ENCODE data around the gene SRRM2.

SRRM2 gene

DNA sequence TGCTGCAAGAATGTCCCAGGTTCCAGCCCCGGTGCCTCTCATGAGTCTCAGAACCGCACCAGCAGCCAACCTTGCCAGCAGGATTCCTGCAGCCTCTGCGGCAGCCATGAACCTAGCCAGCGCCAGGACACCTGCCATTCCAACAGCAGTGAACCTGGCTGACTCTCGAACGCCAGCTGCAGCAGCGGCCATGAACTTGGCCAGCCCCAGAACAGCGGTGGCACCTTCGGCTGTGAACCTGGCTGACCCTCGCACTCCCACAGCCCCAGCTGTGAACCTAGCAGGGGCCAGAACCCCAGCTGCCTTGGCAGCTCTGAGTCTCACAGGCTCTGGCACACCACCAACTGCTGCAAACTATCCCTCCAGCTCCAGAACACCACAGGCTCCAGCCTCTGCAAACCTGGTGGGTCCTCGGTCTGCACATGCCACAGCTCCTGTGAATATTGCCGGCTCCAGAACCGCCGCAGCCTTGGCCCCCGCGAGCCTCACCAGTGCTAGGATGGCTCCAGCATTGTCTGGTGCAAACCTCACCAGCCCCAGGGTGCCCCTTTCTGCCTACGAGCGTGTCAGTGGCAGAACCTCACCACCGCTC lies 14.8 kb downstream of the SRRM2 start:
- H3K36me3 ChIP-seq (ENCODE audit: control insufficient read depth in 1 of 2, insufficient read depth in 2 of 2, low read length in 2 of 2) = peaks cover 92 to 100% of the 10 kb centered on the region in 2 donors
- no peaks in the 10 kb centered on the region for H3K9me3 ChIP-seq (ENCODE audit: control insufficient read depth in 1 of 2, low read length in 2 of 2)
- H3K4me3 ChIP-seq (ENCODE audit: low read depth in 1 of 2, low read length in 2 of 2) = no peak overlapping the region
- no peaks in the 10 kb centered on the region for H3K27me3 ChIP-seq (ENCODE audit: low read depth, low read length)
- H3K27ac ChIP-seq (ENCODE audit: low read length) = no peak overlapping the region
- peaks cover 0 to 16% of the 10 kb centered on the region in 2 donors for H3K4me1 ChIP-seq (ENCODE audit: control insufficient read depth in 1 of 2, insufficient read depth in 2 of 2, low read length in 2 of 2)

DNA sequence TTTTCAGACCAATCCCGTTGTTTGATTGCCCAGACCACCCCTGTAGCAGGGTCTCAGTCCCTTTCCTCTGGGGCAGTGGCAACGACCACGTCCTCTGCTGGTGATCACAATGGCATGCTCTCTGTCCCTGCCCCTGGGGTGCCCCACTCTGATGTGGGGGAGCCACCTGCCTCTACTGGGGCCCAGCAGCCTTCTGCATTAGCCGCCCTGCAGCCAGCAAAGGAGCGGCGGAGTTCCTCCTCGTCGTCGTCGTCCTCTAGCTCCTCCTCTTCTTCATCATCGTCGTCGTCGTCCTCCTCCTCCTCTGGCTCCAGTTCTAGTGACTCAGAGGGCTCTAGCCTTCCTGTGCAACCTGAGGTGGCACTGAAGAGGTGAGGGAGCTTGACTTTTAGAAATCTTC lies 15.5 kb downstream of the SRRM2 start:
- Histone ChIP-seq H3K9me3 (ENCODE audit: control insufficient read depth in 1 of 2, low read length in 2 of 2) (no peaks in the 10 kb centered on the region), H3K27me3 (ENCODE audit: low read depth, low read length) (no peaks in the 10 kb centered on the region), H3K4me1 (ENCODE audit: control insufficient read depth in 1 of 2, insufficient read depth in 2 of 2, low read length in 2 of 2) (peaks cover 0 to 16% of the 10 kb centered on the region in 2 donors), H3K4me3 (ENCODE audit: low read depth in 1 of 2, low read length in 2 of 2) (no peak overlapping the region), H3K27ac (ENCODE audit: low read length) (no peak overlapping the region), H3K36me3 (ENCODE audit: control insufficient read depth in 1 of 2, insufficient read depth in 2 of 2, low read length in 2 of 2) (peaks cover 87 to 97% of the 10 kb centered on the region in 2 donors)

GRCh38 chr16:2768403-2769089 lies 16.1 kb downstream of the SRRM2 start:
- no peaks in the 10 kb centered on the region for H3K9me3 ChIP-seq (ENCODE audit: control insufficient read depth in 1 of 2, low read length in 2 of 2)
- no peak overlapping the region for H3K27ac ChIP-seq (ENCODE audit: low read length)
- H3K4me1 ChIP-seq (ENCODE audit: control insufficient read depth in 1 of 2, insufficient read depth in 2 of 2, low read length in 2 of 2) = peaks cover 0 to 16% of the 10 kb centered on the region in 2 donors
- no peaks in the 10 kb centered on the region for H3K27me3 ChIP-seq (ENCODE audit: low read depth, low read length)
- H3K4me3 ChIP-seq (ENCODE audit: low read depth in 1 of 2, low read length in 2 of 2) = no peak overlapping the region
- peaks cover 80 to 97% of the 10 kb centered on the region in 2 donors for H3K36me3 ChIP-seq (ENCODE audit: control insufficient read depth in 1 of 2, insufficient read depth in 2 of 2, low read length in 2 of 2)

DNA sequence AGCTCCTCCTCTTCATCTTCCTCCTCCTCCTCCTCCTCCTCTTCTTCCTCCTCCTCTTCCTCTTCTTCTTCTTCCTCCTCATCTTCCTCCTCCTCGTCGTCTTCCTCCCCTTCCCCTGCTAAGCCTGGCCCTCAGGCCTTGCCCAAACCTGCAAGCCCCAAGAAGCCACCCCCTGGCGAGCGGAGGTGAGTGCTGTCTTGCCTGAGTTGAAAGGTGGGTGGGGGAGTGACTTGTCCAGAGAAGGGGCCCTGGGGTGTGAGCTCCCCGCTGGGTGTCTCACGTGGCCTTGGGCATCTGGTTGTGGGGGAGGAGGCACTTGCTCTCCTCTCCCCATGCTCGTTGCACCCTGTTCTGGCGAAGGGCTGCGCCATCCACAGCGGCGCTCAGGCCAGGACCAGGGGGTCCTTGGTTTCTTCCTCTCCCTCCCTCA lies 16.7 kb downstream of the SRRM2 start:
- no peaks in the 10 kb centered on the region for H3K27me3 ChIP-seq (ENCODE audit: low read depth, low read length)
- H3K36me3 ChIP-seq (ENCODE audit: control insufficient read depth in 1 of 2, insufficient read depth in 2 of 2, low read length in 2 of 2) = peaks cover 74 to 96% of the 10 kb centered on the region in 2 donors
- no peaks in the 10 kb centered on the region for H3K9me3 ChIP-seq (ENCODE audit: control insufficient read depth in 1 of 2, low read length in 2 of 2)
- H3K27ac ChIP-seq (ENCODE audit: low read length) = no peak overlapping the region
- peaks cover 0 to 16% of the 10 kb centered on the region in 2 donors for H3K4me1 ChIP-seq (ENCODE audit: control insufficient read depth in 1 of 2, insufficient read depth in 2 of 2, low read length in 2 of 2)
- no peak overlapping the region for H3K4me3 ChIP-seq (ENCODE audit: low read depth in 1 of 2, low read length in 2 of 2)

DNA sequence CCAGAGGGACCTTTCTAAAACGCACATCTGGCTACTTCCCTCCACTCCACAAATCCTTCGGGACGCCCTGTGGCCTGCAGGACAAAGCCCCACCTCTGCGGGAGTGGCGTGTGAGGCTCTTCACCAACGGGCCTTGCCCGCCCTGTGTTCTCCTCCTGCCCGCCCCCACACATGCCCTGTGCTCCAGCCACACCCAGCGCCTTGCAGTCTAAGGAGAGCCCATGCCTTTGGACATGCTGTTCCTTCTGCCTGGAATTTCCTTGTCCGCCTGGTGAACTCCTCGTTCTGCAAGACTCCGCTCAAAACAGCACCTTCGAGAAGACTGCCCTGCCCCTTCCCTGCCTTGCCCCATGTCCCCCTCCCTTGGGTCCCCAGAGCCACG lies 17.2 kb downstream of the SRRM2 start:
- H3K9me3 ChIP-seq (ENCODE audit: control insufficient read depth in 1 of 2, low read length in 2 of 2) = no peaks in the 10 kb centered on the region
- no peaks in the 10 kb centered on the region for H3K27me3 ChIP-seq (ENCODE audit: low read depth, low read length)
- no peak overlapping the region for H3K4me3 ChIP-seq (ENCODE audit: low read depth in 1 of 2, low read length in 2 of 2)
- H3K4me1 ChIP-seq (ENCODE audit: control insufficient read depth in 1 of 2, insufficient read depth in 2 of 2, low read length in 2 of 2) = peaks cover 0 to 20% of the 10 kb centered on the region in 2 donors
- no peak overlapping the region for H3K27ac ChIP-seq (ENCODE audit: low read length)
- H3K36me3 ChIP-seq (ENCODE audit: control insufficient read depth in 1 of 2, insufficient read depth in 2 of 2, low read length in 2 of 2) = peaks cover 69 to 96% of the 10 kb centered on the region in 2 donors

DNA sequence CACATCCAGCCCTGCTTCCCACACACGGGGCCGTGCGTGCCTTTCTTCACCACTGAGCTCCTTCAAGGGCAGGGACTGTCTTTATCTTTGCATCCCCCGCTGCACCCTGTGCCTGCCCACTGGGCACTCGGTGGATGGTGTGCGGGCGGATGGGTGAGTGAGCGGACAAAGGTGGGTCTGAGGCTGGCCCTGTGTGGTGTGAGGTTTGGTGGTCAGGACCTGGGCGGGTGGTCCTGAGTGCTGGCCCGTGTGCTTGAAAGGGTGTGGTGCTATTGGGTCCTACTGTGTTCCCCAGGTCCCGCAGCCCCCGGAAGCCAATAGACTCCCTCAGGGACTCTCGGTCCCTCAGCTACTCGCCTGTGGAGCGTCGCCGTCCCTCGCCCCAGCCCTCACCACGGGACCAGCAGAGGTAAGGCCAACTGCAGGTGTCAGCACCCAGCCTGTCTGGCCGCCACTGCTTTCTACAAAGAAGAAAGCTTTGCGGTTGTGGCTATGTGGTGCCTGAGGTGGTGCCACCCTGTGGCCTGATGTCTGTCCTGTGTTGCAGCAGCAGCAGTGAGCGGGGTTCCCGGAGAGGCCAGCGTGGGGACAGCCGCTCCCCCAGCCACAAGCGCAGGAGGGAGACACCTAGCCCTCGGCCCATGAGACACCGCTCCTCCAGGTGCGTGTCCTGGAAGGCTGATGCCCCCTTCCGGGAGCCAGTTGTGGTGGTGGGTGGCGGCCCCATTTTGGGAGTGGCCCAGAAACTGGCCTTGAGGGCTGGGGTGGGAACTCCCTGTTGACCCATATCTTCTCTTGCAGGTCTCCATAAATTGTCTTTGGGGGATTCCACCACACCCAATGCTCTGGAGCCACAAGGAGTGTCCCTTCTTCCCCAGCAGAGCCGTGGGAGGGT lies 17.9 kb downstream of the SRRM2 start:
- Histone ChIP-seq H3K4me1 (ENCODE audit: control insufficient read depth in 1 of 2, insufficient read depth in 2 of 2, low read length in 2 of 2) (peaks cover 0 to 22% of the 10 kb centered on the region in 2 donors), H3K4me3 (ENCODE audit: low read depth in 1 of 2, low read length in 2 of 2) (no peak overlapping the region), H3K36me3 (ENCODE audit: control insufficient read depth in 1 of 2, insufficient read depth in 2 of 2, low read length in 2 of 2) (peaks cover 63 to 94% of the 10 kb centered on the region in 2 donors), H3K27me3 (ENCODE audit: low read depth, low read length) (no peaks in the 10 kb centered on the region), H3K9me3 (ENCODE audit: control insufficient read depth in 1 of 2, low read length in 2 of 2) (no peaks in the 10 kb centered on the region), H3K27ac (ENCODE audit: low read length) (no peak overlapping the region)

DNA sequence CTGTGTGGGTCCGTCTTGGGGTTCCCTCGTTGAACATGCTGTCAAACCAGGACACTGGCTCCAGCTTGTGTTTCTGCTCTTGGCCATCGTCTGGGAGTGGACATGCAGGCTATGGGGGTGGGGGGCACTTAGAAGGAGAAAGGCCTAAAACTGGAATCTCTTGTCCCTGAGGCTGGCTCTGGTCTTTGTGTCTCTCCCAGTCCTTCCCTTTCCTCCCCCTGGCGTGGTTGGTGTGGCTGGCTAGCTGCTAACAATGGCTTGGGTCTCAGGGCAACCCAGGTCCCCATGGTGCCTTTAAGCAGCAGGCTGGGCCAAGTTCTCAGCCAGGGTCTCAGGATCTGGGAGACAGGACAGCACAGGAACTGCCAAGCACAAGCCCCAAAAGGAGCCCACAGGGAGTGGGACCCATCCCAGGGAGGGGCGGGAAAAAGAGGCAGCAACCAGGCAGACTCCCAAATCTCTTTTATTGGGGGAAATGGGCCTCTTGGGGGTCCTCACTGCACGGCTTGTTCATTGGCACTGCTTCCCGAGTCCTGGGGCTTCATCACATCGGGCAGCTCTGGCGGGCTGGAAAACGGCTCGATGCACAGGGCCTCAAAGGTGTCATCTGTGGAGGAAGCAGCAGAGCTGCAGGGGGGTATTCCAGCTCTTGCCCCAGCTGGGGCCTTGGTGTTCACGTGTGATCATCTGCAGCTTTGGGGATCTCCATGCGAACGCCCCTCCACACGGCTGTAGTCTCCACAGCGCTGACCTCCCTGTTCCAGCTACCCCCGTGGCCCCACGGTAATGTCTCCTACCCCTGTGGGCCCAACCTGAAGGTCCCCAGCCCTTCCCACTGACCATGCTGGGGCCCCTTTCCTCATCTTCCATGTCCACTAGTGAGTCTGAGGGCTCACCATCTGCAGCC lies 19.3 kb downstream of the SRRM2 start:
- H3K4me1 ChIP-seq (ENCODE audit: control insufficient read depth in 1 of 2, insufficient read depth in 2 of 2, low read length in 2 of 2) = peaks cover 6 to 37% of the 10 kb centered on the region in 2 donors
- no peak overlapping the region for H3K27ac ChIP-seq (ENCODE audit: low read length)
- H3K27me3 ChIP-seq (ENCODE audit: low read depth, low read length) = no peaks in the 10 kb centered on the region
- H3K9me3 ChIP-seq (ENCODE audit: control insufficient read depth in 1 of 2, low read length in 2 of 2) = no peaks in the 10 kb centered on the region
- H3K36me3 ChIP-seq (ENCODE audit: control insufficient read depth in 1 of 2, insufficient read depth in 2 of 2, low read length in 2 of 2) = peaks cover 51 to 79% of the 10 kb centered on the region in 2 donors
- no peak overlapping the region for H3K4me3 ChIP-seq (ENCODE audit: low read depth in 1 of 2, low read length in 2 of 2)

- Histone ChIP-seq H3K27me3 (ENCODE audit: low read depth, low read length) (no peaks in the 10 kb centered on the region), H3K9me3 (ENCODE audit: control insufficient read depth in 1 of 2, low read length in 2 of 2) (no peaks in the 10 kb centered on the region), H3K4me3 (ENCODE audit: low read depth in 1 of 2, low read length in 2 of 2) (no peak overlapping the region), H3K4me1 (ENCODE audit: control insufficient read depth in 1 of 2, insufficient read depth in 2 of 2, low read length in 2 of 2) (peaks cover 6 to 34% of the 10 kb centered on the region in 2 donors), H3K27ac (ENCODE audit: low read length) (no peak overlapping the region), H3K36me3 (ENCODE audit: control insufficient read depth in 1 of 2, insufficient read depth in 2 of 2, low read length in 2 of 2) (peaks cover 35 to 63% of the 10 kb centered on the region in 2 donors)
Observed at GRCh38 chr16:2773188-2773968, 20.9 kb downstream of the SRRM2 start.

GRCh38 chr16:2774161-2774891 lies 21.9 kb downstream of the SRRM2 start:
- Histone ChIP-seq H3K4me1 (ENCODE audit: control insufficient read depth in 1 of 2, insufficient read depth in 2 of 2, low read length in 2 of 2) (peaks cover 6 to 40% of the 10 kb centered on the region in 2 donors), H3K27ac (ENCODE audit: low read length) (no peak overlapping the region)

More at GRCh38 chr16:2774161-2774891, 21.9 kb downstream of the SRRM2 start:
- Histone ChIP-seq H3K36me3 (ENCODE audit: control insufficient read depth in 1 of 2, insufficient read depth in 2 of 2, low read length in 2 of 2) (peaks cover 29 to 53% of the 10 kb centered on the region in 2 donors), H3K9me3 (ENCODE audit: control insufficient read depth in 1 of 2, low read length in 2 of 2) (no peaks in the 10 kb centered on the region), H3K27me3 (ENCODE audit: low read depth, low read length) (no peaks in the 10 kb centered on the region), H3K4me3 (ENCODE audit: low read depth in 1 of 2, low read length in 2 of 2) (no peak overlapping the region)

Measured in muscle layer of duodenum (tissue), 2 donors.